DND-41 (cell line): ENCODE measurements around the gene GCFC2.

Experiments
- EZH2 ChIP-seq: IDR thresholded peaks from 3 replicates; pipeline ENCODE4 v1.6.1; 2012; ENCODE audit warnings: borderline replicate concordance, low read depth, mild to moderate bottlenecking, moderate library complexity, low read length, inconsistent platforms; ENCODE audit not compliant: severe bottlenecking
- TF ChIP-seq, protein P1 (sequence below): IDR thresholded peaks from 2 replicates; pipeline ENCODE4 v1.5.1; 2012; ENCODE audit warnings: borderline replicate concordance, low read length, moderate library complexity, mild to moderate bottlenecking; ENCODE audit not compliant: poor library complexity, severe bottlenecking; ENCODE audit errors: extremely low read depth

GRCh38 chr2:75729861-75730260 lies 19.1 kb upstream of the GCFC2 start:
- TF ChIP-seq, protein P1, sequence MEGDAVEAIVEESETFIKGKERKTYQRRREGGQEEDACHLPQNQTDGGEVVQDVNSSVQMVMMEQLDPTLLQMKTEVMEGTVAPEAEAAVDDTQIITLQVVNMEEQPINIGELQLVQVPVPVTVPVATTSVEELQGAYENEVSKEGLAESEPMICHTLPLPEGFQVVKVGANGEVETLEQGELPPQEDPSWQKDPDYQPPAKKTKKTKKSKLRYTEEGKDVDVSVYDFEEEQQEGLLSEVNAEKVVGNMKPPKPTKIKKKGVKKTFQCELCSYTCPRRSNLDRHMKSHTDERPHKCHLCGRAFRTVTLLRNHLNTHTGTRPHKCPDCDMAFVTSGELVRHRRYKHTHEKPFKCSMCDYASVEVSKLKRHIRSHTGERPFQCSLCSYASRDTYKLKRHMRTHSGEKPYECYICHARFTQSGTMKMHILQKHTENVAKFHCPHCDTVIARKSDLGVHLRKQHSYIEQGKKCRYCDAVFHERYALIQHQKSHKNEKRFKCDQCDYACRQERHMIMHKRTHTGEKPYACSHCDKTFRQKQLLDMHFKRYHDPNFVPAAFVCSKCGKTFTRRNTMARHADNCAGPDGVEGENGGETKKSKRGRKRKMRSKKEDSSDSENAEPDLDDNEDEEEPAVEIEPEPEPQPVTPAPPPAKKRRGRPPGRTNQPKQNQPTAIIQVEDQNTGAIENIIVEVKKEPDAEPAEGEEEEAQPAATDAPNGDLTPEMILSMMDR, result peak; percentile 42
- no peak for TF ChIP-seq EZH2
